Measurements from ENCODE around the gene GPR45.

GPR45 gene, protein sequence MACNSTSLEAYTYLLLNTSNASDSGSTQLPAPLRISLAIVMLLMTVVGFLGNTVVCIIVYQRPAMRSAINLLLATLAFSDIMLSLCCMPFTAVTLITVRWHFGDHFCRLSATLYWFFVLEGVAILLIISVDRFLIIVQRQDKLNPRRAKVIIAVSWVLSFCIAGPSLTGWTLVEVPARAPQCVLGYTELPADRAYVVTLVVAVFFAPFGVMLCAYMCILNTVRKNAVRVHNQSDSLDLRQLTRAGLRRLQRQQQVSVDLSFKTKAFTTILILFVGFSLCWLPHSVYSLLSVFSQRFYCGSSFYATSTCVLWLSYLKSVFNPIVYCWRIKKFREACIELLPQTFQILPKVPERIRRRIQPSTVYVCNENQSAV

DNA sequence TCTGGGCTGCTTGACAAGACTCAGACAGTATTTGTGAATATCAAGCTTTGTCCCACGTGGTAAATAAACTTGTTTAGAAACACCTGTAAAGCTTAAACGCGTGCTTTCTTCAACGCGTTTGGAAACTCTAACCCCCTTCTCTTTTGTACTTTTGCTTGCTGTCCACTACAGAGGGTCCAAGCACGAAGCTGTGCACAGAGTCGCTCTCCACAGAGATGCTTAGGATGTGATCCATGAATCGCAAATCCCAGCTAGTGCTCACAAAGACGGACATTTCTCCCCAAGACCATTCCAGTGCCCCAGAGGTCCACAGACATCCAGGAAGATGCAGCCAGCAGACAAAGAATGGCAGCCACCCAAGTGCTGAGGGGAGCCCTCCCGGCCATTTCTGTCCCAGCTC lies at the start of gene GPR45:
Gene GPR45 (plus strand): TSS at position 301 of the 400 bp plus-strand sequence. CDS start 116 bp downstream, outside the sequence.
- no peak for TF ChIP-seq Cebpa-rat (IDR thresholded peaks at IDR 0.05)
- H4K20me1 ChIP-seq = 0 out of 22 replicates have a peak, but pooled peaks cover 0 to 11% (median 0%) of the 10 kb centered on the region in 11 experiments
- H3K9me3 ChIP-seq (replicated peaks in 1 of 11) = no peaks in the 10 kb centered on the region
- H3K9ac ChIP-seq = no peak within 1 kb of the TSS
- H3K27me3 ChIP-seq = no peaks in the 10 kb centered on the region
- H3K27ac ChIP-seq = no peak within 1 kb of the TSS
- no peak within 1 kb of the TSS for H3K4me2 ChIP-seq
- peaks cover 6 to 10% (median 9%) of the 10 kb centered on the region in 10 experiments; a peak in 18 of 20 replicates for H3K4me1 ChIP-seq
- H3K36me3 ChIP-seq = no peaks in the 10 kb centered on the region
- H3K4me3 ChIP-seq = no peak within 1 kb of the TSS

DNA sequence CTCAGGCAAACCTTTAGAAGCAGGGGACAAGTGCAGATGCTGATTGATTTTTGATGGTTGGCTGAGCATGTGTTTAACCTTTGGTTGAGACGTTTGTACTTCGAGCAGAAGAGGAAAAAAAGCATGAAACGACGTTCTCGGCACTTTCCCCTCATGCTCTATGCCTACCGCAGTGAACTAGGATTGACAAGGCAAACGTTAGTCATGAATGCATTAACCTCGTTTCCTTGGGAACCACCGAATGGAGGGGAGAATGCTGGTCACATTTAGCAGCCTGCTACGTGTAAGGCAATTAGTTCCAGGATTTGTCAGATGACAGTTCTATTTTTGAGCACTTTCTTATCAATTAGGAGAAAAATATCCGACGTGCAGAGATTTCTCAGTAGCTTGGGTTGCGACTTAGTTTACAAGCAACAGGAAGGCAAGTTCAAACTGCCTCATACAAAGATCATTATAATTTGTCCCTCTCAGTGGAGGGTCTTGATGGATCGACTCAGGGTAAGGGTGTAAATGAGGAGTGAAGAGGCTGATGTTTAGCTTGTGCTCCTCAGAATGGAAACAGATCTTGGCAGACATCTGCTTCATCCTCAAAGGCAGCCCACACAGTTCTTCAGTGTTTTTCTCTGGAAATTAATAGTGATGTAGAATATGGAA lies 47.4 kb upstream of the GPR45 start:
- no peaks in the 10 kb centered on the region for H3K27me3 ChIP-seq
- no peaks in the 10 kb centered on the region for H3K36me3 ChIP-seq
- no peak overlapping the region for H3K9ac ChIP-seq
- no peak for TF ChIP-seq Cebpa-rat (IDR thresholded peaks at IDR 0.05)
- H3K4me3 ChIP-seq = no peak overlapping the region
- no peak overlapping the region for H3K4me2 ChIP-seq
- no peaks in the 10 kb centered on the region for H3K4me1 ChIP-seq
- peaks cover 0 to 23% (median 11%) of the 10 kb centered on the region in 11 experiments; a peak in 16 of 22 replicates for H3K9me3 ChIP-seq (replicated peaks in 1 of 11)
- H4K20me1 ChIP-seq = no peaks in the 10 kb centered on the region
- H3K27ac ChIP-seq = no peak overlapping the region

DNA sequence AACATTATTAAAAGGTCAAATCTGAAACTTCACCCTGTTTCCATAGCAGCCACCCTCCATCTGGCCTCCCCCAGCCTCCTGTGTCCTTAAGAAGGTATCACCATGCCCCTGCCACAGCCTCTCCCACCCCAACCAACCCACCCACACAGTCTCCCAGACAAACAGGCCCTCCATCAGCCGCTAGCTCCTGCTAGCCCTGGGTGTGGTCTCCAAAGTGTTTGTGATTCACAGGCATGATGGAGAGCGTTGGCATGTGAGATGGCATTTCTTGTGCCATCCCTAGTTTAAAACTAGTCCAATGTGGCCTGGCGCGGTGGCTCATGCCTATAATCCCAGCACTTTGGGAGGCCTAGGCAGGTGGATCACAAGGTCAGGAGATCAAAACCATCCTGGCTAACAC lies 44.9 kb upstream of the GPR45 start:
- H3K36me3 ChIP-seq = no peaks in the 10 kb centered on the region
- H3K4me1 ChIP-seq = no peaks in the 10 kb centered on the region
- H3K9ac ChIP-seq = no peak overlapping the region
- no peak for TF ChIP-seq Cebpa-rat (IDR thresholded peaks at IDR 0.05)
- no peak overlapping the region for H3K4me2 ChIP-seq
- H3K27me3 ChIP-seq = no peaks in the 10 kb centered on the region
- H3K4me3 ChIP-seq = no peak overlapping the region
- no peak overlapping the region for H3K27ac ChIP-seq
- peaks cover 0 to 16% (median 4%) of the 10 kb centered on the region in 11 experiments; a peak in 7 of 22 replicates for H3K9me3 ChIP-seq (replicated peaks in 1 of 11)
- H4K20me1 ChIP-seq = no peaks in the 10 kb centered on the region

DNA sequence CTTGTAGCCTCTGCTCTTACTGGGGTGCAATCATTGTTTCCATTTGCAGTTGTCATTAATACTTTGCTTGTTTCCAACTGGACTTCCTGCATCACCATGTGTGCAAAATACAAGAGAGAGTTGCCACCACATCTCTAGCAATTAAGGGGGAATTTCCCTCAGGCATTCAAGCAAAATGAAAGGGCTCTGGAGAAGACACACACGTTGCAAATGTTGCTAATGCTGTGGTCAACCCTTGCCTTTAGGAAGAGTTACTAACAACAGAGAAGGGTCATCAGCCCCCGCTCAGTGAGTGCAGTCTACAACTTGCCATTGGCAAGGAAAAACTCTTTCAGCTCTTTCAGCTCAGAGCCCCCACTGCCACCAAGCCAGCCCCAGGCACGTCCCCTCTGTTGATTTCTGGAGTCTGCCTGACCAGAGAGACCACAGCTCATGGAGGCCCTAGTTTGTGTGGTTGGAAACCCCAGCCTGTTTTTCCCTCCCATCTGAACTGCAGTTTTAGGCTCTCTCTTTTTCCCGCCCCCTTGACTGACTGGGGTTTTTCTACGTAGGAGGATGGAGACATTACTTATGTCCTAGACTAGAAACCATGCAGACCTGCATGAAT lies 25.9 kb upstream of the GPR45 start:
- Histone ChIP-seq H3K4me3 (no peak overlapping the region), H3K36me3 (no peaks in the 10 kb centered on the region), H3K4me2 (no peak overlapping the region), H3K27me3 (no peaks in the 10 kb centered on the region), H4K20me1 (no peaks in the 10 kb centered on the region), H3K9ac (no peak overlapping the region), H3K4me1 (no peaks in the 10 kb centered on the region), H3K27ac (no peak overlapping the region), H3K9me3 (replicated peaks in 1 of 11) (no peaks in the 10 kb centered on the region)
- no peak for TF ChIP-seq Cebpa-rat (IDR thresholded peaks at IDR 0.05)

DNA sequence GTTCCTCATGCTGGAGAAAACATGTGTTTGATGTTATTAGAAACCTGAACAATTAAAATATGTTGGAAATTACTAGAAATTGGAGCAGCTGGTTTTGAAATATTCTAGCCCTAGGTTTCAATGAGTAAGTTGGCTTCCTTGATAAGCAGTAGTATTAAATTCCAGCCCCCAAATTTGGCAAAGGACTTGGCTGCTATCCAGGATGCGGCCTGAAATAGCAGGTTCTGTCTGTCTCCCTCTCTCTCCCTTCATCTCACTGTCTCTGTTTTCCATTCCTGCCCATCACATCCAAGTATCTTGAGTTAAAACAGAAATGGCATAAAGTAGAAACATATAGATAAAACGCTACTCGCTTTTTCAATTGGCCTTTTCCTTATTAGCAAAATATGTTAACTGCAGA lies 20.9 kb upstream of the GPR45 start:
- no peaks in the 10 kb centered on the region for H3K4me1 ChIP-seq
- H3K9ac ChIP-seq = no peak overlapping the region
- no peak overlapping the region for H3K4me2 ChIP-seq
- no peaks in the 10 kb centered on the region for H3K9me3 ChIP-seq (replicated peaks in 1 of 11)
- no peaks in the 10 kb centered on the region for H3K36me3 ChIP-seq
- H3K27me3 ChIP-seq = no peaks in the 10 kb centered on the region
- no peak for TF ChIP-seq Cebpa-rat (IDR thresholded peaks at IDR 0.05)
- H3K4me3 ChIP-seq = no peak overlapping the region
- H4K20me1 ChIP-seq = no peaks in the 10 kb centered on the region
- no peak overlapping the region for H3K27ac ChIP-seq

DNA sequence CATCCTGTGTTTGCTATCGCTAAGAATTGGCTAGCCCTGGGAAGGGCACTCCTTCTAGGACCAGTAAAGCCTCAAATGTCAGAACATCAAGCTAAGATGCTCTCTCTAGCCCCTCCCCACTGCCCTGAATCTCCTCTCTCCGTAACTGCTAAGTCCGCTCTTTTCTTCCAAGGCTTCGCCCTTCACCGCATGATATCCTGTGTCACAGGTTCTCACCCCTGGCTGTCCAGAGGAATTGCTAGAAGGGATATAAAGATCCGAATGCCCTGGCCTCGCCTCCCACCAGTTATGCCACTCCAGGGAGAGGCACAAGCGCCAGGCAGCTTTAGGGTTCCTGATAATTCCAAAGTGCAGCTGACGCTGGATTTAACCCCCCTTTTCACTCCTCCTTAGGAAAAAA lies 17.1 kb upstream of the GPR45 start:
- TF ChIP-seq Cebpa-rat (IDR thresholded peaks at IDR 0.05) = no peak
- Histone ChIP-seq H3K27ac (no peak overlapping the region), H3K9ac (no peak overlapping the region)

DNA sequence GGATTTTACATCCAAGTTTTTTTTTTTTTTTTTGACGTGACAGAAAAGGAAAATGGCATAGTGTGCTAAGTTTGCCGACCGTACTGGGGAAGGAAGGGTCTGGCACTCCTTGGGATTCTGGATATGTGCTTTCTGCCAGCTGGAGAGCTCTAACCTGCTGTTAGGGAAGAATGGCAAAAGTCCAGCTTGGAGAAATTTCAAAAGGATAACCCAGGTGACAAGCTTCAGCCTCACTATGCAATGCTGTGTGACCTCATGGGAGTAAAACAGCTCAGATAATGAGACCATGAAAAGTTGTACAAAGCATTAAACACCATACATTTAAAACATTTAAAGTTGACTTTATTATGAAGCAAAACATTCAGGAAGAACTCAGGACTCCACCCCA lies 10.3 kb upstream of the GPR45 start:
- Histone ChIP-seq H3K36me3 (no peaks in the 10 kb centered on the region), H3K4me2 (no peak overlapping the region), H3K27ac (no peak overlapping the region), H3K27me3 (no peaks in the 10 kb centered on the region), H3K9ac (no peak overlapping the region), H4K20me1 (no peaks in the 10 kb centered on the region), H3K4me3 (no peak overlapping the region), H3K9me3 (replicated peaks in 1 of 11) (no peaks in the 10 kb centered on the region), H3K4me1 (peaks cover 0 to 12% (median 6%) of the 10 kb centered on the region in 10 experiments; a peak in 12 of 20 replicates)
- TF ChIP-seq Cebpa-rat (IDR thresholded peaks at IDR 0.05) = no peak

More for the DNA sequence above, 17.1 kb upstream of the GPR45 start:
- no peak overlapping the region for H3K4me2 ChIP-seq
- H3K4me3 ChIP-seq = no peak overlapping the region
- no peaks in the 10 kb centered on the region for H3K4me1 ChIP-seq
- no peaks in the 10 kb centered on the region for H3K36me3 ChIP-seq
- H3K9me3 ChIP-seq (replicated peaks in 1 of 11) = no peaks in the 10 kb centered on the region
- no peaks in the 10 kb centered on the region for H4K20me1 ChIP-seq
- no peaks in the 10 kb centered on the region for H3K27me3 ChIP-seq

DNA sequence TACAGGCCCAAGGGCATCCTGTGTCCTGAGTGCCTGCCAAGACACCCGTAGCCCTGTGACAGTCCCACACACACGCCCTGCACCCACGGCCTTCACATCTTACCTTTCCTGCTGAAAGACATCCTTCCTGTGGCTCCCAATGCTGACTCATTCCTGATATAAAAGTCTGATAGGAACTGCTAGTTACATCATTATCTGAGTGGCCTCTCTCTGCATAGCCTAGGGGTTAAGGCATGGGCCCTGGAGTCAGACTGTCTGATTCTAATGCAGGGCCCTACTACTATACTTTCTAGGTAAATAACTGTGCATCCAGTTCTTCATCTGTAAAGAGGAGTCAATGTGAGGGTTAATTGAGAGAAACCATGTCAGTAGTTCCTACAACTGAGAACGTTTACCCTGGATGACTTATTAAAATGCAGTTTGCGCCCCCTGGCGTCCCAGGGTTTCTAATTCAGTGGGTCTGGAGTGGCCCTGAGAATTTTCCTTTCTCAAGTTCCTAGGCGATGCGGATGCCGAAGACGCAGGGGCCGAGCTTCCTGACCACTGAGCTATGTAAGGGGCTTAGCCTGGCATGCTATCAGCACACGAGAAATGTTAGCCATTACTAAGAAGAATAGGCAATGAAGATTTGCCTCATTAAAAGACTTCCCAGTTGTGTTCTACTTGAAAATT lies 6.0 kb upstream of the GPR45 start:
- Histone ChIP-seq H3K27me3 (no peaks in the 10 kb centered on the region), H3K27ac (no peak overlapping the region), H3K36me3 (no peaks in the 10 kb centered on the region), H3K4me1 (peaks cover 9 to 20% (median 16%) of the 10 kb centered on the region in 10 experiments; a peak in 19 of 20 replicates), H3K4me2 (peak overlapping the region in 4 of 11 experiments; percentile 3 to 39 (median 22); a peak in 5 of 22 replicates), H3K4me3 (no peak overlapping the region), H4K20me1 (0 out of 22 replicates have a peak, but pooled peaks cover 0 to 12% (median 0%) of the 10 kb centered on the region in 11 experiments), H3K9ac (no peak overlapping the region; a peak in 1 of 22 replicates), H3K9me3 (replicated peaks in 1 of 11) (no peaks in the 10 kb centered on the region)
- no peak for TF ChIP-seq Cebpa-rat (IDR thresholded peaks at IDR 0.05)

DNA sequence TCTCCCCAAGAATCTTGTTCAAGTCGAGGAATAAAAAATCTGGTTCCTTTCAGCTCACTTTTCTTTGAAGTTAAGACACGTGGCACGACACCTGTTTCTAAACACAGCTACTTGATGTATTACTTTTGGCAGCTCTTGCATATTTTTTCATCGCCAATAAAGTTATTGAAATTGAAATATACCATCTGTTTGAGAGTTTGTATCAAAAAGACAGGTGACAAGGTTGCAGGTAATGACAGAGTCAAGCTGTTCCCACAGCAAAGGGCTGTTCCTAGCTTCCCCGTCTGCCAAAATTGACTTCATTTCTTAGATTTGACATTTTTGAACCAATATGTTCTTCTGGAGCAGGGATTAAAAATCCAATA lies 5.5 kb upstream of the GPR45 start:
- Histone ChIP-seq H4K20me1 (0 out of 22 replicates have a peak, but pooled peaks cover 0 to 12% (median 0%) of the 10 kb centered on the region in 11 experiments), H3K27me3 (no peaks in the 10 kb centered on the region), H3K4me1 (peaks cover 9 to 20% (median 16%) of the 10 kb centered on the region in 10 experiments; a peak in 19 of 20 replicates), H3K9ac (no peak overlapping the region), H3K27ac (no peak overlapping the region), H3K4me3 (no peak overlapping the region), H3K4me2 (peak overlapping the region in 4 of 11 experiments; percentile 3 to 39 (median 22); a peak in 2 of 22 replicates), H3K9me3 (replicated peaks in 1 of 11) (no peaks in the 10 kb centered on the region), H3K36me3 (no peaks in the 10 kb centered on the region)
- TF ChIP-seq Cebpa-rat (IDR thresholded peaks at IDR 0.05) = no peak

Measured in BLaER1 treated with 17β-estradiol and CSF1 and Interleukin-3, amounts not matched to agents 10 nM and 100 nM (cell line).